CD14-positive monocyte (primary cell): Measurements from ENCODE around the gene SLIT1. TPM values are rescaled to one million over a fixed set of nuclear protein-coding genes. Genes with fewer than 3 reads are reported as not detected.

Experiments
- DNase-seq, 3 donors: peaks; one replicate each; pipeline ENCODE4 v3.0.0-alpha.2; 2011 to 2022
- H2AFZ ChIP-seq: 2 replicates; pipeline ENCODE4 v1.6.0; 2012; ENCODE audit warnings: mild to moderate bottlenecking, low read depth, low read length, inconsistent platforms; ENCODE audit not compliant: insufficient read depth, poor library complexity, severe bottlenecking
- H3K27ac ChIP-seq, 2 donors: 1 replicate in 1 of 2; 2 replicates in 1 of 2; pipeline ENCODE4 v1.5.1; 2012 to 2013; ENCODE audit warnings: low read length in 2 of 2, control low read depth in 1 of 2, inconsistent platforms in 1 of 2, low read depth in 1 of 2, mild to moderate bottlenecking in 1 of 2
- H3K27me3 ChIP-seq, 2 donors: one replicate each; pipeline versions ENCODE4 v1.6.0 to v1.6.1; 2011 to 2013; ENCODE audit warnings: low read length in 2 of 2; ENCODE audit not compliant: control insufficient read depth in 2 of 2, insufficient read depth in 2 of 2
- H3K36me3 ChIP-seq, 2 donors: replicated peaks in 1 of 2; 1 replicate in 1 of 2; 2 replicates in 1 of 2; pipeline versions ENCODE4 v1.5.1 to v1.6.1; 2012 to 2013; ENCODE audit warnings: low read length in 2 of 2, control low read depth in 1 of 2, inconsistent platforms in 1 of 2, mild to moderate bottlenecking in 1 of 2; ENCODE audit not compliant: insufficient read depth in 2 of 2, control insufficient read depth in 1 of 2
- H3K4me1 ChIP-seq, 2 donors: 1 replicate in 1 of 2; 2 replicates in 1 of 2; pipeline versions ENCODE4 v1.5.1 to v1.6.1; 2012 to 2013; ENCODE audit warnings: low read length in 2 of 2, control low read depth in 1 of 2, inconsistent platforms in 1 of 2, mild to moderate bottlenecking in 1 of 2, moderate library complexity in 1 of 2; ENCODE audit not compliant: insufficient read depth in 2 of 2, control insufficient read depth in 1 of 2
- H3K4me2 ChIP-seq: replicated peaks from 2 replicates; pipeline ENCODE3; 2012; ENCODE audit warnings: low read length, moderate library complexity, mild to moderate bottlenecking; ENCODE audit not compliant: poor library complexity, severe bottlenecking; ENCODE audit errors: extremely low read depth
- H3K4me3 ChIP-seq, 3 experiments: fragments of 200-600 bp in 1 of 3; sonication (generic) in 1 of 3; replicated peaks in 1 of 3; 1 replicate in 2 of 3; 2 replicates in 1 of 3; pipeline ENCODE4 v1.5.1; 2011 to 2013; ENCODE audit warnings: low read length in 3 of 3, mild to moderate bottlenecking in 3 of 3, control low read depth in 2 of 3, low read depth in 2 of 3, inconsistent platforms in 1 of 3, moderate library complexity in 1 of 3
- H3K79me2 ChIP-seq: 2 replicates; pipeline ENCODE4 v1.6.0; 2012; ENCODE audit warnings: mild to moderate bottlenecking, control low read depth, inconsistent platforms, low read length, moderate library complexity; ENCODE audit not compliant: insufficient read depth
- H3K9ac ChIP-seq: 2 replicates; pipeline ENCODE4 v1.6.0; 2017; ENCODE audit warnings: low read length, mild to moderate bottlenecking; ENCODE audit not compliant: insufficient read depth, poor library complexity, severe bottlenecking
- H3K9me3 ChIP-seq, 2 donors: replicated peaks in 1 of 2; 1 replicate in 1 of 2; 2 replicates in 1 of 2; pipeline versions ENCODE4 v1.5.1 to v1.6.1; 2012 to 2013; ENCODE audit warnings: low read length in 2 of 2, control low read depth in 1 of 2; ENCODE audit not compliant: control insufficient read depth in 1 of 2, insufficient read depth in 1 of 2
- H4K20me1 ChIP-seq: 2 replicates; pipeline ENCODE4 v1.6.0; 2012; ENCODE audit warnings: mild to moderate bottlenecking, low read length, control low read depth, moderate library complexity; ENCODE audit not compliant: insufficient read depth
- H3K27ac Mint-ChIP-seq, 7 donors: one replicate each; pipeline ENCODE4 v1.8.0; 2020; ENCODE audit warnings: mild to moderate bottlenecking in 7 of 7, mixed read lengths in 7 of 7, moderate library complexity in 6 of 7, inconsistent platforms in 2 of 7
- H3K27me3 Mint-ChIP-seq, 3 donors: one replicate each; pipeline ENCODE4 v1.8.0; 2021 to 2022; ENCODE audit warnings: low read depth in 3 of 3, mild to moderate bottlenecking in 3 of 3, mixed read lengths in 3 of 3, moderate library complexity in 3 of 3, inconsistent platforms in 1 of 3
- H3K36me3 Mint-ChIP-seq, 2 donors: one replicate each; pipeline ENCODE4 v1.8.0; 2020; ENCODE audit warnings: mixed read lengths in 2 of 2, inconsistent platforms in 1 of 2, mild to moderate bottlenecking in 1 of 2
- H3K4me1 Mint-ChIP-seq: one replicate; pipeline ENCODE4 v1.8.0; 2020; ENCODE audit warnings: mild to moderate bottlenecking, mixed read lengths
- H3K4me3 Mint-ChIP-seq, 2 donors: one replicate each; pipeline ENCODE4 v1.8.0; 2020; ENCODE audit warnings: mild to moderate bottlenecking in 2 of 2, mixed read lengths in 2 of 2, moderate library complexity in 1 of 2
- H3K9me3 Mint-ChIP-seq, 7 donors: one replicate each; pipeline ENCODE4 v1.8.0; 2020 to 2022; ENCODE audit warnings: mixed read lengths in 7 of 7, mild to moderate bottlenecking in 6 of 7, moderate library complexity in 6 of 7, inconsistent platforms in 2 of 7
- WGBS: methylation state at CpG from one replicate; pipeline ENCODE4 v1.1.5; 2013; ENCODE audit warnings: missing lambda C conversion rate; ENCODE audit not compliant: insufficient coverage; 5-methylcytosine and 5-hydroxymethylcytosine counted together
- intact Hi-C, 2 donors: fragments of 100-400 bp; cut with micrococcal nuclease; formaldehyde crosslinking; loops; one replicate each; pipeline versions ENCODE4 v1.15.0 to v1.15.1; 2023
- polyA plus RNA-seq, 3 donors: library from polyadenylated mRNA; depleted of rRNA in 1 of 3; unstranded in 2 of 3; stranded (reverse) in 1 of 3; fragments of 300-500 nt in 2 of 3; fragments of >200 nt in 1 of 3; fragmentation: Illumina TruSeq in 2 of 3; gene quantifications; 1 replicate in 2 of 3; 2 replicates in 1 of 3; pipeline ENCODE4 v1.2.3, GENCODE V29; 2012 to 2021
- TF ChIP-seq, protein P1 (sequence below): fragments of 200-600 bp; IDR thresholded peaks from one replicate; pipeline ENCODE4 v1.8.0; 2022; ENCODE audit warnings: antibody characterized with exemption, mild to moderate bottlenecking

SLIT1 gene
- polyA plus RNA-seq, 3 donors = 0.05 to 0.81 (median 0.16) TPM

DNA sequence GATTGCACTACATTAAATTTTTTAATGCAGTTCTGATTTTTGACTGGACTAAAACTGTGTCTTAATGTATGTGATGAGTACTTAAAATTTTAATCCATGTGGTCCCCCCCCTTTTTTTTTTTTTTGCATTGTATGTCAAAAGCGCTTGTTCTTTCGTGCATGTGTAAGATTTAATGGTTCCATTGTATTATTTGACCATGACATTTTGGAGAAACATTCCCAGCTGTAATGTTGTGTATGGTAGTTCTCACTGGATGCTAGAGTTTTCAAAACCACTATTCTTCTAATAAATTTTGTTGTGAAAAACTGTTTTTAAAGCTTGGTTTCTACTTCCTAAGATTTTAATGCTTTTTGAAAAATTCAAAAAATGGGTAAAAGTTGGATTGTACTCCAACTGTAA is 221.6 kb downstream of the SLIT1 start:
- TF ChIP-seq, protein P1, sequence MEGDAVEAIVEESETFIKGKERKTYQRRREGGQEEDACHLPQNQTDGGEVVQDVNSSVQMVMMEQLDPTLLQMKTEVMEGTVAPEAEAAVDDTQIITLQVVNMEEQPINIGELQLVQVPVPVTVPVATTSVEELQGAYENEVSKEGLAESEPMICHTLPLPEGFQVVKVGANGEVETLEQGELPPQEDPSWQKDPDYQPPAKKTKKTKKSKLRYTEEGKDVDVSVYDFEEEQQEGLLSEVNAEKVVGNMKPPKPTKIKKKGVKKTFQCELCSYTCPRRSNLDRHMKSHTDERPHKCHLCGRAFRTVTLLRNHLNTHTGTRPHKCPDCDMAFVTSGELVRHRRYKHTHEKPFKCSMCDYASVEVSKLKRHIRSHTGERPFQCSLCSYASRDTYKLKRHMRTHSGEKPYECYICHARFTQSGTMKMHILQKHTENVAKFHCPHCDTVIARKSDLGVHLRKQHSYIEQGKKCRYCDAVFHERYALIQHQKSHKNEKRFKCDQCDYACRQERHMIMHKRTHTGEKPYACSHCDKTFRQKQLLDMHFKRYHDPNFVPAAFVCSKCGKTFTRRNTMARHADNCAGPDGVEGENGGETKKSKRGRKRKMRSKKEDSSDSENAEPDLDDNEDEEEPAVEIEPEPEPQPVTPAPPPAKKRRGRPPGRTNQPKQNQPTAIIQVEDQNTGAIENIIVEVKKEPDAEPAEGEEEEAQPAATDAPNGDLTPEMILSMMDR = no peak
- Histone ChIP-seq H3K4me2 (no peak overlapping the region), H3K4me3 (no peak overlapping the region), H3K27ac (no peak overlapping the region), H3K4me1 (no peaks in the 10 kb centered on the region), H3K27me3 (no peaks in the 10 kb centered on the region), H3K79me2 (no peaks in the 10 kb centered on the region), H2AFZ (no peak overlapping the region), H4K20me1 (peaks cover 8% of the 10 kb centered on the region), H3K36me3 (peaks cover 9 to 36% of the 10 kb centered on the region in 2 donors), H3K9ac (no peak overlapping the region), H3K9me3 (no peaks in the 10 kb centered on the region)
- Mint-ChIP-seq H3K4me3 (no peak overlapping the region), H3K9me3 (no peaks in the 10 kb centered on the region), H3K4me1 (no peaks in the 10 kb centered on the region), H3K27me3 (no peaks in the 10 kb centered on the region), H3K36me3 (peaks cover 7 to 28% of the 10 kb centered on the region in 2 donors), H3K27ac (no peak overlapping the region)
- no CpG with 5 or more reads among the region's 2 CpGs for WGBS
- DNase-seq = no peak
- intact Hi-C loops = no loop called here

DNA sequence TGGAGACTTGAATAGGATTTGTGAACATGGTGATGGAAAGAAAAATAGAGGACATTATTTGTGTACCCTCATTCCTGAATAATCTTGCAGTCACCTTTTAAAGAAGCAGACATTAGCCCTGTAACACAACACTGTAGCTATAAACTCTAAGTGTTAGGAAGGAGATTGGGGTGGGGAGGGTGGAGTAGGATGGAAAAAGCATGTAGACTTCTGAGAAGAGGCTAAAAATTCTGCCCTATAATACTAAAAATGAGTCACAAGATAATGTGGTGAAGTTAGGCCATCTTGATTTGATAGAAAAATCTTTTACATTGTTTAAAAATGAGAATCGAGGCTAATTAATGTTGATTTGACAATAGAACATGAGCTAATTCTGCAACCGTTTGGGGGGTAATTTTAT is 224.9 kb downstream of the SLIT1 start:
- intact Hi-C loops = no loop called here
- TF ChIP-seq, protein P1 = no peak

More for the DNA sequence above, 224.9 kb downstream of the SLIT1 start:
- Mint-ChIP-seq H3K27ac (no peak overlapping the region), H3K9me3 (no peaks in the 10 kb centered on the region), H3K4me1 (no peaks in the 10 kb centered on the region), H3K4me3 (no peak overlapping the region), H3K36me3 (peaks cover 26 to 37% of the 10 kb centered on the region in 2 donors), H3K27me3 (no peaks in the 10 kb centered on the region)
- no peaks in the 10 kb centered on the region for H3K9me3 ChIP-seq
- H3K4me2 ChIP-seq = no peak overlapping the region
- peaks cover 29% of the 10 kb centered on the region for H4K20me1 ChIP-seq
- H3K27me3 ChIP-seq = no peaks in the 10 kb centered on the region
- H2AFZ ChIP-seq = no peak overlapping the region
- no peak overlapping the region for H3K4me3 ChIP-seq
- H3K9ac ChIP-seq = no peak overlapping the region
- no CpG with 5 or more reads among the region's 2 CpGs for WGBS
- no peak overlapping the region for H3K27ac ChIP-seq
- DNase-seq = no peak
- H3K36me3 ChIP-seq = peaks cover 26 to 63% of the 10 kb centered on the region in 2 donors
- no peaks in the 10 kb centered on the region for H3K79me2 ChIP-seq
- H3K4me1 ChIP-seq = no peaks in the 10 kb centered on the region
